Liver (tissue), 9 donors: ENCODE measurements around the gene MSMP. TPM values are rescaled to one million over a fixed set of nuclear protein-coding genes. Genes with fewer than 3 reads are reported as not detected.

ENCODE experiments used
- DNase-seq: peaks from one replicate; pipeline ENCODE4 v3.0.0-alpha.2; 2017; ENCODE audit warnings: low spot score
- H3K27ac ChIP-seq, 2 donors: one replicate each; pipeline ENCODE4 v1.7.0; 2013; ENCODE audit warnings: inconsistent platforms in 2 of 2, low read length in 2 of 2, control low read depth in 1 of 2, low read depth in 1 of 2, mild to moderate bottlenecking in 1 of 2
- H3K27me3 ChIP-seq, 4 donors: one replicate each; pipeline versions ENCODE4 v1.6.1 to v1.7.0; 2013; ENCODE audit warnings: low read length in 3 of 4, inconsistent platforms in 1 of 4, mild to moderate bottlenecking in 1 of 4, moderate library complexity in 1 of 4; ENCODE audit not compliant: control insufficient read depth in 4 of 4, insufficient read depth in 4 of 4
- H3K36me3 ChIP-seq, 4 donors: one replicate each; pipeline versions ENCODE4 v1.6.1 to v1.7.0; 2013; ENCODE audit warnings: low read length in 3 of 4, mild to moderate bottlenecking in 3 of 4, low read depth in 1 of 4, moderate library complexity in 1 of 4; ENCODE audit not compliant: control insufficient read depth in 4 of 4, insufficient read depth in 3 of 4
- H3K4me1 ChIP-seq, 4 donors: one replicate each; pipeline versions ENCODE4 v1.6.1 to v1.7.0; 2013; ENCODE audit warnings: low read length in 3 of 4, mild to moderate bottlenecking in 3 of 4, moderate library complexity in 1 of 4; ENCODE audit not compliant: control insufficient read depth in 4 of 4, insufficient read depth in 4 of 4
- H3K4me3 ChIP-seq, 3 donors: one replicate each; pipeline versions ENCODE4 v1.6.1 to v1.7.0; 2013; ENCODE audit warnings: low read length in 3 of 3, control low read depth in 1 of 3, low read depth in 1 of 3, mild to moderate bottlenecking in 1 of 3
- H3K9ac ChIP-seq, 2 donors: one replicate each; pipeline ENCODE4 v1.7.0; 2013; ENCODE audit warnings: low read length in 2 of 2, mild to moderate bottlenecking in 2 of 2, moderate library complexity in 2 of 2, control low read depth in 1 of 2, low read depth in 1 of 2
- H3K9me3 ChIP-seq, 4 donors: one replicate each; pipeline versions ENCODE4 v1.6.1 to v1.7.0; 2013; ENCODE audit warnings: low read length in 3 of 4; ENCODE audit not compliant: control insufficient read depth in 4 of 4
- ATF3 ChIP-seq: IDR thresholded peaks from 2 replicates; pipeline ENCODE4 v1.6.1; 2016; ENCODE audit warnings: antibody characterized with exemption
- CTCF ChIP-seq: fragments of 150-350 bp; IDR thresholded peaks from 2 replicates; pipeline ENCODE4 v1.5.1; 2017; ENCODE audit warnings: improper control_type of control experiment, low read depth, low read length; ENCODE audit not compliant: missing input control
- EGR1 ChIP-seq, 2 donors: IDR thresholded peaks; 2 replicates each; pipeline ENCODE4 v1.6.1; 2016 to 2018; ENCODE audit warnings: antibody characterized with exemption in 2 of 2, low read depth in 2 of 2
- FOXA1 ChIP-seq: IDR thresholded peaks from 2 replicates; pipeline ENCODE4 v1.6.1; 2016; ENCODE audit warnings: antibody characterized with exemption
- FOXA2 ChIP-seq: IDR thresholded peaks from 2 replicates; pipeline ENCODE4 v1.6.1; 2016; ENCODE audit warnings: antibody characterized with exemption
- HNF4A ChIP-seq, 2 donors: conservative IDR thresholded peaks; 2 replicates each; pipeline ENCODE4 v1.6.1; 2016; ENCODE audit warnings: antibody characterized with exemption in 2 of 2, mild to moderate bottlenecking in 2 of 2
- HNF4G ChIP-seq: IDR thresholded peaks from 2 replicates; pipeline ENCODE4 v1.6.1; 2016; ENCODE audit warnings: antibody characterized with exemption
- JUND ChIP-seq, 2 donors: IDR thresholded peaks; 2 replicates each; pipeline ENCODE4 v1.6.1; 2016; ENCODE audit warnings: antibody characterized with exemption in 2 of 2
- MAX ChIP-seq: IDR thresholded peaks from 2 replicates; pipeline ENCODE4 v1.6.1; 2016; ENCODE audit warnings: antibody characterized with exemption
- NR2F2 ChIP-seq: IDR thresholded peaks from 2 replicates; pipeline ENCODE4 v1.6.1; 2016; ENCODE audit warnings: antibody characterized with exemption
- RAD21 ChIP-seq, 2 donors: IDR thresholded peaks; 2 replicates each; pipeline ENCODE4 v1.6.1; 2016; ENCODE audit warnings: antibody characterized with exemption in 2 of 2, mild to moderate bottlenecking in 2 of 2
- SP1 ChIP-seq: IDR thresholded peaks from 2 replicates; pipeline ENCODE4 v1.6.1; 2018; ENCODE audit warnings: antibody characterized with exemption, mild to moderate bottlenecking
- TAF1 ChIP-seq: conservative IDR thresholded peaks from 2 replicates; pipeline ENCODE4 v1.6.1; 2016; ENCODE audit warnings: antibody characterized with exemption, mild to moderate bottlenecking
- YY1 ChIP-seq: IDR thresholded peaks from 2 replicates; pipeline ENCODE4 v1.6.1; 2016; ENCODE audit warnings: antibody characterized with exemption, mild to moderate bottlenecking
- ZBTB33 ChIP-seq: IDR thresholded peaks from 2 replicates; pipeline ENCODE4 v1.6.1; 2016; ENCODE audit warnings: antibody characterized with exemption
- WGBS: extraction: QIAGEN DNeasy Blood & Tissue Kit; methylation state at CpG from one replicate; pipeline ENCODE4 v1.1.7; 2013; 5-methylcytosine and 5-hydroxymethylcytosine counted together
- polyA plus RNA-seq, 2 donors: library from polyadenylated mRNA; stranded (reverse) in 1 of 2; unstranded in 1 of 2; fragments of 200-250 nt in 1 of 2; fragments of >200 nt in 1 of 2; fragmentation: Nextera tagmentation in 1 of 2; extraction: Ambion mirVana in 1 of 2; gene quantifications; one replicate each; pipeline versions ENCODE4 v1.2.1 to v1.2.3, GENCODE V29; 2013 to 2015
- total RNA-seq, 2 donors: library from RNA; depleted of rRNA; stranded (reverse); fragments of >200 nt; gene quantifications; one replicate each; pipeline ENCODE4 v1.2.3, GENCODE V29; 2014
- TF ChIP-seq, protein P1 (sequence below): IDR thresholded peaks from 2 replicates; pipeline ENCODE4 v1.6.1; 2016; ENCODE audit warnings: antibody characterized with exemption, mild to moderate bottlenecking
- donor health status: healthy.
- donor health status: healthy.
- donor health status: healthy.
- donor health status: healthy.
- donor health status: healthy.

The MSMP gene
- total and polyA plus RNA-seq, 4 donors = not detected

DNA sequence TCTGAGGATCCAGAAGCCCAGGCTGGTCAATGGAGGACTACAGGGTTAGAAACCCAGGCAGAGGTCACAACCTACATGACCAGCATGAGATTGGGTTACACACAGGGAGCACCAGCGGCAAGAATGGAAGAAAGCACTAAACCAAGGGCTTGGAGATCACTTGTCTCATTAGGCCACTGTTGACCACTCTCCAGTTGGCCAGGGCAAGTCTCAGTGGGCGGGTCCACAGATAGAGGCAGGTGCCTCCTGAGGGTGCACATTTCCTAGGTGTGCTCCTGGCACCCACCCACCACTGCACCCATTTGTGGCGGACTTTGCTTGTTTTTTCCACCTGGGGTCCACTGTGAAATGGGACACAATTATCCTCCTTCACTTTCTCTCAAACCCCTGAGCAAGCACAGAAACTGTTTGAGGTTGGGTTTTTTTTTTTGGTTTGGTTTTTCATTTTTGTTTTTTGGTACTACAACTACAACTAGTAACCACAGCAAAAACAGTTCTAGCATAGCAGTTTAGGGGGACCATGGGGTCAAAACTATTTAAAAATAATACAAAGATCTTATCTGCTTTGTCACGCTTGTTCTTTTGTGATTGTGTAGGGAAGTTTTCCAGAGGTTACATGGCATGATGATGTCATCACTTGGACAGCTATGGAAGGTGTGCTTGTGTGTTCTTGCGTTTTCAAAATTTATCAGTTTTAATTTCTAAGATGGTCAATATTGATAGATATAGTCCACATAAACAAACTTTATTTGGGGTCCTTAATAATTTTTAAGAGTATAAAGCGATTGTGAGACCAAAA is 43.4 kb upstream of the MSMP start:
- TF ChIP-seq EGR1 (IDR thresholded peaks at IDR 0.05; ENCODE audit: low read depth in 2 of 2) (no peak), NR2F2 (no peak), RAD21 (IDR thresholded peaks at IDR 0.05) (no peak), ATF3 (no peak), MAX (no peak), SP1 (no peak), HNF4G (no peak), CTCF (no peak), HNF4A (conservative IDR thresholded peaks at IDR 0.05) (no peak), FOXA1 (no peak), YY1 (no peak)
- no peak for DNase-seq
- Histone ChIP-seq H3K4me3 (no peak overlapping the region), H3K27ac (no peak overlapping the region), H3K9me3 (no peaks in the 10 kb centered on the region), H3K27me3 (no peaks in the 10 kb centered on the region), H3K4me1 (peaks cover 4 to 25% (median 19%) of the 10 kb centered on the region in 4 donors), H3K36me3 (peaks cover 0 to under 1% (median 0%) of the 10 kb centered on the region in 4 donors), H3K9ac (no peak overlapping the region)
- 94% methylated on average over 6 of the region's 6 CpGs for WGBS

DNA sequence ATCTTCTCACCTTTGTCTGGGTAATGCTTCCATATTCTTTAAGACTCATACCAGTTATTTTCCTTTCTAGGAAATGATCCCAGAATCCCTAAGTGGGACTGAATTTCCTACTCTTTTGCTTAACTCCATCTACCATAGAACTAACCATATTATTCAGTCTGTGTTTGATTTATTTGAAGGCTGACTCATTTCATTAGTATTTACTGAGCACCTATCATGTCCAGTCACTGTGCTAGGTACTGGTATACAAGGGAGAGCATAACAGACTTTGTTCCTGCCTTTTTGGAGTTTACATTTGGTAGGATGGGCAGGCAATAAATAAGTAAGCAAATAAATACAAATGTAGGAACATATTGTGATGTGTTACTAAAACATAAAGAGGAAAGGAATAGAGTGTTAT is 41.6 kb upstream of the MSMP start:
- H3K27me3 ChIP-seq = no peaks in the 10 kb centered on the region
- H3K4me1 ChIP-seq = peaks cover 3 to 20% (median 11%) of the 10 kb centered on the region in 4 donors
- TF ChIP-seq MAX (no peak), FOXA1 (no peak), HNF4G (no peak), HNF4A (conservative IDR thresholded peaks at IDR 0.05) (no peak), ZBTB33 (no peak), FOXA2 (no peak), TAF1 (no peak), JUND (IDR thresholded peaks at IDR 0.05) (no peak)
- TF ChIP-seq, protein P1, sequence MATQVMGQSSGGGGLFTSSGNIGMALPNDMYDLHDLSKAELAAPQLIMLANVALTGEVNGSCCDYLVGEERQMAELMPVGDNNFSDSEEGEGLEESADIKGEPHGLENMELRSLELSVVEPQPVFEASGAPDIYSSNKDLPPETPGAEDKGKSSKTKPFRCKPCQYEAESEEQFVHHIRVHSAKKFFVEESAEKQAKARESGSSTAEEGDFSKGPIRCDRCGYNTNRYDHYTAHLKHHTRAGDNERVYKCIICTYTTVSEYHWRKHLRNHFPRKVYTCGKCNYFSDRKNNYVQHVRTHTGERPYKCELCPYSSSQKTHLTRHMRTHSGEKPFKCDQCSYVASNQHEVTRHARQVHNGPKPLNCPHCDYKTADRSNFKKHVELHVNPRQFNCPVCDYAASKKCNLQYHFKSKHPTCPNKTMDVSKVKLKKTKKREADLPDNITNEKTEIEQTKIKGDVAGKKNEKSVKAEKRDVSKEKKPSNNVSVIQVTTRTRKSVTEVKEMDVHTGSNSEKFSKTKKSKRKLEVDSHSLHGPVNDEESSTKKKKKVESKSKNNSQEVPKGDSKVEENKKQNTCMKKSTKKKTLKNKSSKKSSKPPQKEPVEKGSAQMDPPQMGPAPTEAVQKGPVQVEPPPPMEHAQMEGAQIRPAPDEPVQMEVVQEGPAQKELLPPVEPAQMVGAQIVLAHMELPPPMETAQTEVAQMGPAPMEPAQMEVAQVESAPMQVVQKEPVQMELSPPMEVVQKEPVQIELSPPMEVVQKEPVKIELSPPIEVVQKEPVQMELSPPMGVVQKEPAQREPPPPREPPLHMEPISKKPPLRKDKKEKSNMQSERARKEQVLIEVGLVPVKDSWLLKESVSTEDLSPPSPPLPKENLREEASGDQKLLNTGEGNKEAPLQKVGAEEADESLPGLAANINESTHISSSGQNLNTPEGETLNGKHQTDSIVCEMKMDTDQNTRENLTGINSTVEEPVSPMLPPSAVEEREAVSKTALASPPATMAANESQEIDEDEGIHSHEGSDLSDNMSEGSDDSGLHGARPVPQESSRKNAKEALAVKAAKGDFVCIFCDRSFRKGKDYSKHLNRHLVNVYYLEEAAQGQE = no peak
- no peak overlapping the region for H3K9ac ChIP-seq
- no peak overlapping the region for H3K4me3 ChIP-seq
- no peak overlapping the region for H3K27ac ChIP-seq
- no peak for DNase-seq
- H3K36me3 ChIP-seq = no peaks in the 10 kb centered on the region
- no peaks in the 10 kb centered on the region for H3K9me3 ChIP-seq
